T-helper 1 cell treated with Interleukin-12 subunit alpha and Interleukin-12 subunit beta and Interleukin-4 antibody, amounts not matched to agents 30 μg/mL and 1 μg/mL, for 36 hours (primary cell): ENCODE data around the gene CAMTA1.

ENCODE experiments used
- H3K27ac Mint-ChIP-seq: one replicate; pipeline ENCODE4 v1.8.0; 2021; ENCODE audit warnings: mild to moderate bottlenecking, mixed read lengths
- H3K27me3 Mint-ChIP-seq: one replicate; pipeline ENCODE4 v1.8.0; 2021; ENCODE audit warnings: low read depth, mixed read lengths
- H3K36me3 Mint-ChIP-seq: one replicate; pipeline ENCODE4 v1.8.0; 2021; ENCODE audit warnings: low read depth, mixed read lengths
- H3K4me1 Mint-ChIP-seq: one replicate; pipeline ENCODE4 v1.8.0; 2021; ENCODE audit warnings: low read depth, mixed read lengths
- H3K4me3 Mint-ChIP-seq: one replicate; pipeline ENCODE4 v1.8.0; 2021; ENCODE audit warnings: mild to moderate bottlenecking, moderate library complexity, mixed read lengths
- H3K9me3 Mint-ChIP-seq: one replicate; pipeline ENCODE4 v1.8.0; 2021; ENCODE audit warnings: mixed read lengths

The CAMTA1 gene

DNA sequence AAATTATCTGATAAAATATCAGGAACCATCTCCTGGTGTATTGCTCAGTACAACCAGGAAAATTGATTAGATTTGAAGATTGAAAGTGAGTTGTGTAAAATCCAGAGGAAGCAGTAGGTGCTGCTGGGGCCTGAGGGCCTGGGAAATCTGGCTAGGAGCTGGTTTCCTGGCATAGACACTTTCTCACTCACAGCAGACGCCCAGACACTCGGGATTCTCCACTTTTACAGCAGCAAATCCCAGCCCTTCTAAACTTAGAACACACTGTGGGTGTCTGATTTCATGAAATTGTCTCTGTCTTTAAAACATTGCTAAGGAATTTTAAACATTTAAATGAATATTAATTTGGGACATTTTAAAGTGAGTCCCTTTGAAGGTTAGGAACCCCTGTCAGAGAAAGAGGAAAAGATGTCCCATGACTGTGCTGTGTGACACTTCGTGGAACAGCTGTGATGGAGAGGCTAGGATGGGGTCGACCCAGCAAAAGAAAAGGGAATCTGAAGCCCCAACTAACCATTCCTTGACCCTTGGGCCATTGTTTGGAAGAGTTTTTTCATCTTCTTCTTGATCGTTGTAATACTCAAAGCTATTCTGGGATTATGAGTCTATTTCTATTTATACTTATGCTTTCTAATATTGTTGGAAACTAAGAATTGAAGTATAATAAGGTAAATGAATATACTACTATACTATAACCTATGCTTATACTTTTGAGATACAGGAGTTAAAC, 936.9 kb downstream of the CAMTA1 start:
- Mint-ChIP-seq H3K9me3 (no peaks in the 10 kb centered on the region), H3K36me3 (no peaks in the 10 kb centered on the region), H3K27ac (no peak overlapping the region), H3K4me3 (no peak overlapping the region), H3K4me1 (peaks cover 1% of the 10 kb centered on the region), H3K27me3 (no peaks in the 10 kb centered on the region)

DNA sequence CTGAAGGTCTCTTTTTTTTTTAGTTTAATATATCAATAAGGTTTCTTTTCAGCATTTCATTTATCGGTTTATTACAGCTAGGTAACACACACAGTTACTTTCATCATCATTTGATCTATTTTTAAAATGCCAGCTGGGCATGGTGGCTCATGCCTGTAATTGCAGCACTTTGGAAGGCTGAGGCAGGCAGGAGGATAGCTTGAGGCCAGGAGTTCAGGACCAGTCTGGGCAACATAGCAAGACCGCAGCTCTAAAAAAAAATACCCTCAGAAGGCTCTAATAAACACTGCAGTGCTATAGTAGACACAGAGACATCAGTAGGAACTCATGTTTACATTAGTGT, 937.4 kb downstream of the CAMTA1 start:
- Mint-ChIP-seq H3K27me3 (no peaks in the 10 kb centered on the region), H3K4me3 (no peak overlapping the region), H3K4me1 (peaks cover 1% of the 10 kb centered on the region), H3K27ac (no peak overlapping the region), H3K36me3 (no peaks in the 10 kb centered on the region), H3K9me3 (no peaks in the 10 kb centered on the region)

DNA sequence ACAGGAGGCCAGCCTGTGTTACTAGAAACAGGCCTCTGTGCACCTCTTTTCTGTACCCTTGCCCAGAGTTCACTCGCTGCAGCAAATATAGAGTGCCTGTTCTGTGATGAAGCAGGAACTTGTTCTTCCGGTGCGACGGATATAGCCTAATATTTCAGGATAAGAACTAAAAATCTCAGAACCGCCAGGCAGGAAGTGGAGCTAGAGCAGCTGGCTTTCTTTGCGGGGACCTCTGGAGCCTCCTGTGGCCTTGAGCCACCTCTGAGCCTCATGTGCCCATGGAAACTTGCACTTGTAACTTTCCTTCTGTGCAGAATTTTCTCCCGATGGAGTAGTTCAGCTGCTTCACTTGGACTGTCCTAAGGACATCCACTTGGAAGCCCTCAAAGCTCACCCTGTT, 941.4 kb downstream of the CAMTA1 start:
- H3K36me3 Mint-ChIP-seq, result no peaks in the 10 kb centered on the region
- H3K27ac Mint-ChIP-seq, result no peak overlapping the region
- peaks cover 1% of the 10 kb centered on the region for H3K4me1 Mint-ChIP-seq
- no peak overlapping the region for H3K4me3 Mint-ChIP-seq
- H3K9me3 Mint-ChIP-seq, result no peaks in the 10 kb centered on the region
- peaks cover 10% of the 10 kb centered on the region for H3K27me3 Mint-ChIP-seq

DNA sequence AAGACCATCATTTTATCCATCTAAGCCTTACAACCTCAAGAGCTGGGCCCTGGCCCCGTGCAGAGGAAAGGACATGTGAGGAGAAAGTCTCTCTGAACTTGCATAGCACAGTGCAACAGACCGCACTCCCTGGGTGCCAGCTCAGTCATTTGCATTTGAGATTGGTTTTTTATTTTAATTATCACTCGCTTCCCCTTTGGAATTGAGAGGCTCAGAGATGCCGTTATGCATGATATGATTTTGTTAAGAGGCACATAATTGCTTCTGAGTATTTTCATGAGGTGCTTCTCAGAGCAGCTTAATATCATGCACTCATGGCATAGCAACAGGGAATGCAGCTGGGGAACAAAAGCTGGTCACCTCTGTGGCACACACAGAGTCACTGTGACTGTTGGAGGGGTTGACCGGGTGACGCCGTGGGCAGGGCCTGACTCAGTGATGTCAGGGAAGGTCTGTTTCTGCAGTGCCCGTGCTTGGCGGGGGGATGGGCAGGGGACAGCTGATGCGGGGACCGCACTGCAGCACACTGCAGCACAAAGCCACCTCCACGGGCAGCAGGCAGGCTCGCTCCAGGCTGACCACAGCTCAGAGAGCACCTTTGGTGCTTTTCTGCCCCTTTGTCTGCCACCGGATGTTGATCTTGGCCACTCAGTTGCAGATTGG, 942.7 kb downstream of the CAMTA1 start:
- Mint-ChIP-seq H3K9me3 (no peaks in the 10 kb centered on the region), H3K4me3 (no peak overlapping the region), H3K27me3 (peaks cover 10% of the 10 kb centered on the region)

DNA sequence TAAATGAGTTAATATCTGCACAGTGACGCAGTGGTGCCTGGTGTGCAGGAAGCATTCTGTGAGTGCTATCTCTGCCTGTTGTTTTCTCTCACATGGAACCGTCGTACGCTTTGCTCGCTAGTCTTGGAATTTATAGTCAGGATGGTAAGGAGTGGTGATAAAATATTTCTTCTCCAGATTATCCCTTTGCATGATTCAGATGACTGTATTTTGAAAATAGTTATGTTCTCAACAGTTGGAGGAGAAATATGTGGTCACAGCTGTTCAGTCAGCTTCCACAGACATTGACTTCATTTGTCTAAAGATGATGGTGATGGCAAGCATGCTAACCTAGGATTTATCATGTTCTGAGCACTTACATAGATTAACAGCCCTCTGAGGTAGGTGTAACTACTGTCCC, 944.5 kb downstream of the CAMTA1 start:
- Mint-ChIP-seq H3K36me3 (no peaks in the 10 kb centered on the region), H3K4me3 (no peak overlapping the region), H3K9me3 (no peaks in the 10 kb centered on the region), H3K27me3 (peaks cover 10% of the 10 kb centered on the region), H3K27ac (no peak overlapping the region), H3K4me1 (peaks cover 1% of the 10 kb centered on the region)

More for the DNA sequence above, 942.7 kb downstream of the CAMTA1 start:
- Mint-ChIP-seq H3K36me3 (no peaks in the 10 kb centered on the region), H3K4me1 (peaks cover 1% of the 10 kb centered on the region), H3K27ac (no peak overlapping the region)

DNA sequence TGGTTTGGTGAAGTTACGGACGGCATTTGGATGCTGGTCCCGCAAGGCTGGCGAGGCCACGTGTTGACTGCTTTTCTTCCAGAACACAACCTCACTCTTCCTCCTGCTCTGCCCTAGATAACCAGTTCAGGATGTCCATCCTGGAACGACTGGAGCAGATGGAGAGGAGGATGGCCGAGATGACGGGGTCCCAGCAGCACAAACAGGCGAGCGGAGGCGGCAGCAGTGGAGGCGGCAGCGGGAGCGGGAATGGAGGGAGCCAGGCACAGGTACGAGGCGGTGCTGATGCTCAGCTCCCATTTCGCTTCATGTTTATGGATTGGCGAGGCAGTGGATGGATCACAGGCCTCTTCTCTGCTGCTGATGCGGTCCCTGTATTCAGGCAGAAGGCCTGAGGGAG, 947.1 kb downstream of the CAMTA1 start:
- Mint-ChIP-seq H3K4me1 (no peaks in the 10 kb centered on the region), H3K36me3 (no peaks in the 10 kb centered on the region), H3K27ac (no peak overlapping the region), H3K4me3 (no peak overlapping the region), H3K9me3 (no peaks in the 10 kb centered on the region), H3K27me3 (peaks cover 10% of the 10 kb centered on the region)

DNA sequence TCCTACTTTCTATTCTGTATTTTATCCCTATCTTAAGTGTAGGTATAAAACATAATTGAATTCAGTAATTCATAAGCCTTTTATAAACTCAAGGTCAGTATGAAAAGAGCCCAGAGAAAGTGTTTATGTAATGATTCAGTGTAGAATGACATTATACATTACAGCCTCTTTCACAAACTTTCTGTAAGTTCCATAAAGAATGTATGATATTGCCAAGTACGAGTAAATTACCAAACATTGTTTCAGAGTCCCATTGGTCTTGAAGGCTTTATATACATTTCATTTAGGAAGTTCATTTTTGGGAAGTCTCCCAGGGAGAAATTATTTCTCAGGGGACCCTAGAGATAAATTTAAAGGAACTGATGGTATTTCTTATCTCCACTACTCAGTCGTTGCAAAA, 948.0 kb downstream of the CAMTA1 start:
- Mint-ChIP-seq H3K4me1 (no peaks in the 10 kb centered on the region), H3K36me3 (no peaks in the 10 kb centered on the region), H3K27ac (no peak overlapping the region), H3K27me3 (peaks cover 9% of the 10 kb centered on the region), H3K9me3 (no peaks in the 10 kb centered on the region), H3K4me3 (no peak overlapping the region)

DNA sequence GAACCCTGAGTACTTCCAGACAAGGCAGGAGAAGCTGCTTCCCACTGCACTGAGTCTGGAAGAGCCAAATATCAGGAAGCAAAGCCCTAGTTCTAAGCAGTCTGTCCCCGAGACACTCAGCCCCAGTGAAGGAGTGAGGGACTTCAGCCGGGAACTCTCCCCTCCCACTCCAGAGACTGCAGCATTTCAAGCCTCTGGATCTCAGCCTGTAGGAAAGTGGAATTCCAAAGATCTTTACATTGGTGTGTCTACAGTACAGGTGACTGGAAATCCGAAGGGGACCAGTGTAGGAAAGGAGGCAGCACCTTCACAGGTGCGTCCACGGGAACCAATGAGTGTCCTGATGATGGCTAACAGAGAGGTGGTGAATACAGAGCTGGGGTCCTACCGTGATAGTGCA, 952.8 kb downstream of the CAMTA1 start:
- Mint-ChIP-seq H3K27me3 (no peaks in the 10 kb centered on the region), H3K4me3 (no peak overlapping the region), H3K9me3 (no peaks in the 10 kb centered on the region), H3K27ac (no peak overlapping the region), H3K36me3 (no peaks in the 10 kb centered on the region), H3K4me1 (no peaks in the 10 kb centered on the region)

DNA sequence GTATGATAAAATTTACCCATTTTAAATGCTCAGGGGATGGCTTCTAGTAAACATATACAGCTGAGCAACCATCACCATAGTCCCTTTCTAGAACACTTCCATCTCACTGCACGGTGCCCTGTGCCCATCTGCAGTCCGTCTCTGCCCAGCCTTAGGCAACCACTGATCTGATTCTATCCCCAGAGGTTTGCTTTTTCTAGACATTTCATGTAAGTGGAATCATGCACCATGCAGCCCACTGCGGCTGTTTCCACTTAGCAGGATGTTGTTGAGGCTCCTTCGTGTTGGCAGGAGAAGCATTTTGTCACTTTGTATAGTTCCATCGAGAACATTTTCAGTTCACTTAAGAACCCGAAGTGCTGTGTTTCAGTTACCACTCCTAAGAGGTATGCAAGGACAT, 958.1 kb downstream of the CAMTA1 start:
- Mint-ChIP-seq H3K4me3 (no peak overlapping the region), H3K4me1 (no peaks in the 10 kb centered on the region), H3K27me3 (peaks cover 3% of the 10 kb centered on the region), H3K9me3 (no peaks in the 10 kb centered on the region), H3K27ac (no peak overlapping the region), H3K36me3 (no peaks in the 10 kb centered on the region)

DNA sequence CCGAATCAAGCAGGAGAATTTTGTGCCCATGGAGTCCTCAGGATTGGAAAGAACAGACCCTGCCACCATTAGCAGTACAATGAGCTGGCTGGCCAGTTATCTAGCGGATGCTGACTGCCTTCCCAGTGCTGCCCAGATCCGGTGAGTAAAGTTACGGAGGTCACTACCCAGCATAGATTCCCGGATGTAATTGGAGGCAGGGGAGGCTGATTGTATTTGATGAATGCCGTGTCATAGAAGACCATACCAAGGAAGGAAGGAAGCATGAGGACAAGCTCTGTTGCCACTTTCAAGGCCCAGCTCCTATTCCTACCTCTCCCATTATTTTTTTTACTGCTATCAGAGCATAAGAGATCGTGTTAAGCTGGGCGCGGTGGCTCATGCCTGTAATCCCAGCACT, 959.6 kb downstream of the CAMTA1 start:
- H3K9me3 Mint-ChIP-seq, result no peaks in the 10 kb centered on the region
- H3K4me1 Mint-ChIP-seq, result no peaks in the 10 kb centered on the region
- H3K36me3 Mint-ChIP-seq, result no peaks in the 10 kb centered on the region
- peaks cover 3% of the 10 kb centered on the region for H3K27me3 Mint-ChIP-seq
- H3K4me3 Mint-ChIP-seq, result no peak overlapping the region
- no peak overlapping the region for H3K27ac Mint-ChIP-seq

DNA sequence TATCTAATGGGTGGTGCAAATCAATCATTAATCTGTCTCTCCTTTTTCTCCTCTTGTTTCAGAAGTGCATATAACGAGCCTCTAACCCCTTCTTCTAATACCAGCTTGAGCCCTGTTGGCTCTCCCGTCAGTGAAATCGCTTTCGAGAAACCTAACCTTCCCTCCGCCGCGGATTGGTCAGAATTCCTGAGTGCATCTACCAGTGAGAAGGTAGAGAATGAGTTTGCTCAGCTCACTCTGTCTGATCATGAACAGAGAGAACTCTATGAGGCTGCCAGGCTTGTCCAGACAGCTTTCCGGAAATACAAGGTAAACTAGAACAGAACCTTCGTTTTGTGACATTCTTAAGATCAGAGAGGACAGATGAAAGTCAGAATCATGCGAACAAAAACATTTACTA, 960.5 kb downstream of the CAMTA1 start:
- Mint-ChIP-seq H3K36me3 (no peaks in the 10 kb centered on the region), H3K9me3 (no peaks in the 10 kb centered on the region), H3K4me1 (no peaks in the 10 kb centered on the region), H3K4me3 (no peak overlapping the region), H3K27ac (no peak overlapping the region), H3K27me3 (peaks cover 3% of the 10 kb centered on the region)

DNA sequence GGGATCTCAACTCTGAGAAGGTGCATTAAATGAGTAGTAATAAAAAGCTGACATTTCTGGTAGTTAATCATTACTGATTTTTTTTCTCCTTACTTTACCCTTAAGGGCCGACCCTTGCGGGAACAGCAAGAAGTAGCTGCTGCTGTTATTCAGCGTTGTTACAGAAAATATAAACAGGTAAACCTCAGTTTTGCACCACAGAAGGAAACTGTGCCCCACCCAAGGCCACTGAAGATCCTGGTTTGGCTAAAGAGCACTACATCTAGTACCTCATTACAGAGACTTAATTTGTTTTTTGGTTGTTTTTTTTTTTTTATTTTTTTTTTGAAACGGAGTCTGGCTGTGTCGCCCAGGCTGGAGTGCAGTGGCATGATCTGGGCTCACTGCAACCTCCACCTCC, 962.4 kb downstream of the CAMTA1 start:
- Mint-ChIP-seq H3K27me3 (peaks cover 3% of the 10 kb centered on the region), H3K9me3 (no peaks in the 10 kb centered on the region), H3K27ac (no peak overlapping the region), H3K4me3 (no peak overlapping the region), H3K36me3 (no peaks in the 10 kb centered on the region), H3K4me1 (no peaks in the 10 kb centered on the region)

DNA sequence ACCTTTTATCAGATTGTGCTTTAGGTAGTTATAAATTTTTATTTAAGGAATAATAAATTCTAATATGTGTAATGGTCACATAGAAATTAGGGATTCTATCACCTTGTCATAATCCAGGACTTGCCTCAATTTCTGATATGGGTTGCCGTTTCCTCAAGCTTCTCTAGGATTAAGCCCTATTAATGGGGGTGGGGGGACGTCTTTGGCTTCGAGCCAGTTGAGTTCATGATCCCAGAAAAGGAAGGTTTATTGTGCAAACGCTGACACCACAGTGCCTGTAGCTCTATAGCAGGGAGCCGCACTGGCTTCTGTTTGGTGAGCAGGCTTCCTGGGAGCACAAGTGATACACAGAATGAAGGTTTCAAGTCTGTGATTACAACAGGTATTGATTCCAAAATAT, 963.9 kb downstream of the CAMTA1 start:
- H3K27me3 Mint-ChIP-seq, result peaks cover 11% of the 10 kb centered on the region
- peaks cover 2% of the 10 kb centered on the region for H3K4me1 Mint-ChIP-seq
- no peaks in the 10 kb centered on the region for H3K36me3 Mint-ChIP-seq
- no peak overlapping the region for H3K4me3 Mint-ChIP-seq
- no peak overlapping the region for H3K27ac Mint-ChIP-seq
- no peaks in the 10 kb centered on the region for H3K9me3 Mint-ChIP-seq

DNA sequence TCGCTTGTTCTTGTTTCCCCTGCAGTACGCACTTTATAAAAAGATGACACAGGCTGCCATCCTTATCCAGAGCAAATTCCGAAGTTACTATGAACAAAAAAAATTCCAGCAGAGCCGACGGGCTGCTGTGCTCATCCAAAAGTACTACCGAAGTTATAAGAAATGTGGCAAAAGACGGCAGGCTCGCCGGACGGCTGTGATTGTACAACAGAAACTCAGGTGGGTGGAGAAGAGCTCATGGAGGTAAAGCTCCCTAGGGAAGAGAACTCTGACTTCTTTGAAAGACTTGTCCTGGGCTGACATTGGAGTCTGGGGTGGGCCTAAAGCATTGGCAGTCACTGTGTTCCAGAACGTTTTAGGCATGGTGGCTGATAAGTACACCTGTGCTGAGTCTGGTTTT, 965.9 kb downstream of the CAMTA1 start:
- Mint-ChIP-seq H3K36me3 (no peaks in the 10 kb centered on the region), H3K27ac (no peak overlapping the region), H3K4me3 (no peak overlapping the region), H3K4me1 (peaks cover 4% of the 10 kb centered on the region), H3K27me3 (peaks cover 15% of the 10 kb centered on the region), H3K9me3 (no peaks in the 10 kb centered on the region)

DNA sequence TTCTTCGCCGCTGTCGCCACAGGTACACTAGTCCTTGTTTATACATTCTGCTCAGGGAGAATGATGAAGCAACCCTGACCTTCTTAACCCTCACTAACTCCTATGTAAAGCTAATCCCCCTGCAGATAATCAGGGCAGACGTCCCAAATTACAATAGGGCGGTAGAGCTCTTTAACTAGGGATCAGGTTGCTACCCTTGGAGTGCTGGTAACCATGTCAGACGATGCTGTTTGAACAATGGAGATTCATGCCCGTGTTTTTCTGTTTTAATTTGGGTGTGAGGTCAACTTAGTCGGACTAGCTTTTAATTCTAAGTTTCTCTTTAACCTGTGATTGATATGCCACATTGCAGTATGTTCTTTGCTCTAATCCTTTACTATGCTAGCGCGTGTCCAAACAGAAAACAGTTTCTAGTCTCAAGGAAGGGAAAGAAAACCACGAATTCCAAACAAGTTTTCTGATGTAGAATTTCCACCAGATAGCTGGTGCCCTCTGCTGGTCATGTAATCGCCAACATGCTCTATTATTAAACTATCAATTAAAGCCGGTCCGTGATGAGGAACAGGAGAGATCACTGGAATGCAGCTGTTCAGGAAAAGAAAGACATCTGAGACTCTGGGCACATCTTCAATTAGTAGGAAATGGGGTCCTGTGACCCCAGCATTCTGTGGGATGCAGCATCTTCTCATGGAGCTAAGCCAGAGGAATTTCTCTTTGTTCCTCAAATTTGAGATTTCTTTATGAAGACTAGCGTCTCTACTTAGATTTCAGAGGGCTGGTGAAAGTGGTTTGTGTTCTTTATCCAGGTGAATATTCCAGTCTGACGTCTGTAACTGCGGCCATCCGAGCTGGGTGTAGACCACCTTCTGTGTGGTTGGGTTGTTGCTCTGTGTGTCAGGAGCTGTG, 967.5 kb downstream of the CAMTA1 start:
- Mint-ChIP-seq H3K9me3 (no peaks in the 10 kb centered on the region), H3K27me3 (peaks cover 16% of the 10 kb centered on the region), H3K36me3 (no peaks in the 10 kb centered on the region), H3K27ac (no peak overlapping the region), H3K4me3 (no peak overlapping the region), H3K4me1 (peaks cover 4% of the 10 kb centered on the region)
